GM21367 (cell line): ENCODE data around the gene UBE3A.

Experiments used
- ATAC-seq: cut with Tn5 transposase; IDR thresholded peaks from one replicate; pipeline ENCODE4 v1.9.1; 2021; ENCODE audit not compliant: unreplicated experiment

Gene UBE3A

GRCh38 chr15:25406846-25407245 is 32.0 kb downstream of the UBE3A start:
- no peak for ATAC-seq

DNA sequence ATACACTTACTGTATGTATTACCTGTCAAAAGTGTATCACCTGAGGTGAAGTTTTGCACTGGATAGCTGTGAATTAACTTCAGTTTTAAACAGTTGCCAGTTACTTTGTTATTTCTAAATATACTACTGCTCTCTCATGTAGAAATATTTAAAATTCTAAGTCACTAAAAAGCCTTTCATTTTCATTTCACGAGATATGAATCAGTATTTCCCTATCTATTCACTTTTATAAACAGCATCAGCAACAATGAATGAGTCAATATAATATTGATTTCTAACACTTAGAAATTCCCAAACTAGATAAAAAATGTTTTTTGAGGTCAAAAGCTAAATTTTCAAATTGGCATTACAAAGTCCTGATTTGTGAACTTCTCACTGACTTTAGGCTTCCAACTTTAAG is 32.6 kb downstream of the UBE3A start:
- ATAC-seq = no peak

- ATAC-seq = no peak
Observed at GRCh38 chr15:25403771-25404170, 35.1 kb downstream of the UBE3A start.

- no peak for ATAC-seq
Observed at GRCh38 chr15:25402342-25402741, 36.5 kb downstream of the UBE3A start.

DNA sequence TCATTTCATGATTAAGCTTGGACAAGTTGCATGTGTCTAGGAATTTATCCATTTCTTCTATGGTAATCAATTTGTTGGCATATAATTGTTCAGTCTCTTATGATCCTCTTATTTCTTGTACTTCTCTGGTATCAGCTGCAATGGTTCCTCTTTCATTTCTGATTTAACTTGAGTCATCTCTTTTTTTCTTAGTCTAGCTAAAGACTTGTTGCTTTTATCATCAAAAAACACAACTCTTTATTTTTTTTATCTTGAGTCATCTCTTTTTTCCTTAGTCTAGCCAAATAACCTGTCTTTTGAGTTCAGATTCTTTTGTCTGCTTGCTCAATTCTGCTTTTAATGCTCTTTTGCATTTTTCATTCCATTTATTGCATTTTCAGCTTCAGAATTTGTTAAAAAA is 37.3 kb downstream of the UBE3A start:
- no peak for ATAC-seq

DNA sequence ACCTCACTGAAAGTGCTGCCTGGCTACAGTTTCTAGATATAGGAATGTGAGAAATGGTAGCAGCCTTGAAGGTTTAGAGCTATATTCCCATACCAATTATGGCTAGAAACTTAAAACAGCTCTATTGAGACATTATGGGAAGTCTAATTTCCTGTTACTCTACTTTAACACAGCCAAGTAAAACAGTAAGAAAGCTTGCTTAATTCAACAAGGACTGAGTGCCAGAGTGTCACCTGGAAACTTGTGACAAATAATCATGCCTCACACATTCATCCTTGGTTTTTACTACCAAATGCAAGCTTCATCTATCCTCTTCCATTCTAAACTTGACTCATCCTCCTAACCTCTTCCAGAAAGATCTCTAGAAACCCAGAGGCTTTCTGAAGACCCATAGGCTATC is 41.7 kb downstream of the UBE3A start:
- no peak for ATAC-seq

DNA sequence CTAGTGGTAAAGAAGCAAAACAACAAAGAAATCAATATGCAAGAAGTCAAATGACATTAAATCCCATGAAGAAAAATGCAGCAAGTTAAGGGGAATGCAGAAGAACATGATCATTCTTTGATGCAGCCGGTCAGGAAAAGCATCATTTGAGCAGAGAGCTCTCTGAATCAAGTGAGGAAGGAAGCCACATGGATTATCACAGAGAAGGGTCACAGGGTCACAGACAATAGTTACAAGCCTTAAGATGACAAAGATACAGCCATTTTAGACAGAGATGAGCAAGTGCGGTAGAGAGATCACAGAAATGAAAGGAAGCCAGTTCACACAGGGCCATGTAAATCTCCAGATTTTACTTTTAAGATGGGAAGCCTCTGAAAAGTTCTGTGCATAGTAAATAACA is 43.9 kb downstream of the UBE3A start:
- ATAC-seq = no peak

DNA sequence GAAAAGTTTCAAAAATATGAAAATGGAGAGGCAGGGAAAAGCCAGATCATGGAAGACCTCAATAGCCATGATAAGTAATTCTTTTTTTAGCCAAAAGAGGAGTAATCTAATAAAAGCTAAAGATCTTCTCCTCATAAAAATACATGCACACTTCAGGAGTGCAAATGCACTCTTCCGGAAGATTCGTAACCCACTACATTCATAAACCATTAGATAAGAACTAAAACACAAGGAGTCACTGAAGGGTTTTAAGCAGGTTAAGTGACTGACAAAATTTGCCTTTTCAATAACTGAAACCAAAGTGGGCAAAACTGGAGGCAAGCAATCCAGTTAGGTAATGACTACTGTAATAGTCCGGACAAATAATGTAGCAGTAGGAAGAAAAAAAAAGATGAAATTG is 46.0 kb downstream of the UBE3A start:
- ATAC-seq = no peak

DNA sequence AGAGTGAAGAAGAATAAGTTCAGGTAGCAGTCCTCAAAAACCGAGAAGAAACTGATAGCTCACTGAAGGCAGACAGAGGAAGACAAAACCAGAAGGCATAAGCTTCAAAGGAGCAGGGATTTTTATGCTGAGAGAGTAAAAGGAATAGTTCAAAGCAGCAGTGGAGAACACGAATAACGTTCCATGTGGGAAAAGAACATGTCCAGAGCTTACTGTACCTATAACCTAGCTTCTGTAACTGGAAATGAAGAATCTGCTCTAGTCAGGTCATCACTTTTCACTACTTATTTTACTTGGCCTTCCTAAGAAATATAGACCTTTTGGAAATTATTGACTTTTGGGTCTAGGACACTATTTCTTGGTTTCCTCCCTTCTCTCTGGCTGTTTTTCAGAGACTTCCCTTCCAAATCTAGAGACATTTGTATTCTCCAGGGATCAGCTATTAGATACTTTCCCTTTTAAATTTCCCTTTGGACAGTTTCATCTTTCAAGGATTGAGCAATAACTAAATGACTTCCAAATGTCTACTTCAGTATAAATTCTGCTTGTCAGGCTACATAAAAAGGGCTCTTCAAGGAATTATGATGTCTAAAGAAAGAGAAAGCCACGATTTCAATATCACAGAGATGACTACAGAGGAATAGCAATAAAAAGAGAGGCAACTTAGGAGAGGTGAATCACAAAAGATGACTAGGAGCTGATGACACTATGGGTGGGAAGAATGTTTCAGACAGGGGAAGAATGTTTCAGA is 46.7 kb downstream of the UBE3A start:
- no peak for ATAC-seq

DNA sequence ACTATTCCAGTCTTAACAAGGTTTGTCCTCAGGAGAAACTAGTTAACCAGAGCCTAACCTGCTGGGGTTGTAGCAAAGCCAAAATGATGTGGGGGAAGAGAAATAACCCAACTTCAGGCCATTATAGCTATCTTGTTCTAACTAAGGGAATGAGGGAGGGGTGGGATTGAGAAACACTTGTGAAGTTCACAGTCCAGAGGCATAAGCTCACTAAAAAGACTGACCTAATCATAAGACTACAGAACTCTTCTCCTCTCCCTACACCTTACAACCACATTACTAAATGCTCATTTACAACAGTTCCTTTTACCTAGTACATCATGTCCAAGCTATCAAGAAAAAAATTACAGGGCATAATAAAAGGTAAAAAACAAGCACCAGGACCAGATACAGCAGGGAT is 52.8 kb downstream of the UBE3A start:
- ATAC-seq = no peak

GRCh38 chr15:25381579-25381978 is 57.2 kb downstream of the UBE3A start:
- ATAC-seq = no peak

DNA sequence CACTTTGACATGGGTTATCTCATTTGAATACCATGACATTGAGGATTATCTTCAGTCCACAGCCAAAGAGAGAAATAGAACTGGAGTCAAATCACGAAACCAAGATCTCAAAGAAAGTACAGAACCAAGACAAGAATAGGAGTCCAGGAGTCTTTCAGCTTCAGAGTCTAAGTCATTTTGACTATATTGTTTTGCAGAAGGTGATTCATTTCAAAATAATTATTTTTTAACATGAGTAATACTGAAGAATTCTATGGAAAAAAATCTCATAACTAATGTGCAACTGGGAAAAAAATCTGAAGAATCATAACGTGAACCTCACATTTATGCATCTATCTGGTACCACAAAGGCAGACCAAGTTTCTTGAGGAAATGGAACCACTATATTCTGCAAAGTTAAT is 60.3 kb downstream of the UBE3A start:
- ATAC-seq = no peak

DNA sequence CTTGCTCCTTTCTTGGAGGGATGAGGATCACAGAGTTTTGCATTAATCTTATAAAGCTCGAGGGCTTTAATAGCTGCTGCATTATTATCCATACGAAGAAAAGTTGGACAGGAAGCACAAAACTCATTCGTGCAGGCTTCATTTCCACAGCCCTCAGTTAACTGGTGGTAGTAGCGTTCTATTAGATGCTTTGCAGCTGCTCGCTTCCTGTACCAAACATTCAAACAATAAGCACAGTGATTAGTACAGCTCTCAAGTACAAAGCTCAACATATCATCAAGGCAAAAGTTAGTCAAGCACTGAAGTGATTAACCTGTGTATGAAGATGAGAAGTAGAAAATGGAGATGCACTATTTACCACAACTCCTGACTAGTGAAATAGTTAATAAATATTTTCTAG is 63.3 kb downstream of the UBE3A start:
- no peak for ATAC-seq

DNA sequence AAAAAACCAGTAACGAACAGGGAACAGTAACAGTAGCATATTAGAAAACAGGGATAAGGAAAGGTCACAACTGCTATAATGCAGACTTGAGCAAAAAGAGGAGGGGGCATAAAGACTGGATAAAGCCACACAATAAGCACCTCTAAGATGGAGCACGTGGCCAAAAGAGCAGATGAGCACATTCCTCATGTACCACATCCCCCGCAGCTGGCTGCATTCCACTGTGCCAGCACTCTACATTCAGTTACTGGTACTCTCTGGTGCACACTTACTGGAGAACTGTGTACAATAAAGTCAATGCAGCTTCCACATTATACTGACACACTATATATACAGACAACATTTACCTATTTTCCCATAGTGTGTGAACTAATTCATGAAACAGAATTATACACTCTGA is 64.7 kb downstream of the UBE3A start:
- no peak for ATAC-seq

DNA sequence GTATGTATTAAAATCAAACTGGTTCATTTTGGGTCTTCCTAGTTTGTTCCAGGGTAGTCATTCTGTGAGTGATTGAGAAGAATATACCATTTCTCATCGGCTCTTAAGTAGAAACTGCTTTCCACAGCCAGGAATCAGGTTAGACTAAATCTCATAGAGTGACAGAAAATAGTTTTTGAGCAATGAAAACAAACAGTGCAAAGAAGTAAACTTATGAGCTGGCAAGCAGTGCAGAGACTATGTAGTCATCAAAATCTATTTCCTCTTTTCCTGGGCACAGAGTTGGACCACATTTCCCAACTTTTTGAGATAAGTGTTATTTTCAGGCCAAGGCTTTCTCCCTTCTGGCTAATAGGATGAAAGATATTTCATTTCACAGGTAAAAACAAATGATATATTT is 66.5 kb downstream of the UBE3A start:
- no peak for ATAC-seq

DNA sequence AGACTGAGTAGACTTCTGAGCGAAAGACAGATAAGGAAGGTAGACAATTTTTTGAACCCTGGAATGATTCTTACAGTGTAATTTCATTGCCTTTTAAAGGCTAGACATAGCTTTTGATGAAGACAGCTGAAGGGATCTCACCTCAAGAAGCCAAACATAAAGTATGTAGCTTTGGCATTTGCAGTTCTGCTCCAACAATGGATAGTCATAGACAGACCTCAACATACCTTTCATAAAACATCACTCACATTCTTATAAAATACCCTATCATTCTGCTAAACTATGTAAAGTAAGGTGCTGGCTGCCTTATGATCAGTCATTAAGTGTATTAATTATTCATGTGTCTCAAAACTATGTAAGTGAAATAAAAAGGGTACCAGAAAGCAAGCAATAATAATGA is 70.0 kb downstream of the UBE3A start:
- no peak for ATAC-seq

DNA sequence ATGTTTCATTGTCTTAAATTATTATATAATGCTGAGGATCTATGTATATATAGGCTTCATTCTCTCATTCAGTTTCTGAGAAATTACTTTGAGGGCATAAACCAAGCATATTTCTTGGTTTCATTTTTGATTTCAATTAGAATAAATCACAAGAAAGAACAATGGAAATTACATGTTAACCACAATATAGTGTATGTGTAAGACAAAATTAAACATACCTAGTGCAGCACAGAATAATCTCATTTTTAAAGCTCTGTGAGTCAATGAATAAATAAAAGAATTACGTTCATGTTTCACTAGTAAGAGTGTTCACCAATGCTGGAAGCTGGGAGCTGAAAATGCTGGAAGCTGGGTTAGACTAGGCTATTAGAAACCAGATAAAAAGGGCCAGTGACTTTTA is 72.8 kb downstream of the UBE3A start:
- ATAC-seq = no peak

DNA sequence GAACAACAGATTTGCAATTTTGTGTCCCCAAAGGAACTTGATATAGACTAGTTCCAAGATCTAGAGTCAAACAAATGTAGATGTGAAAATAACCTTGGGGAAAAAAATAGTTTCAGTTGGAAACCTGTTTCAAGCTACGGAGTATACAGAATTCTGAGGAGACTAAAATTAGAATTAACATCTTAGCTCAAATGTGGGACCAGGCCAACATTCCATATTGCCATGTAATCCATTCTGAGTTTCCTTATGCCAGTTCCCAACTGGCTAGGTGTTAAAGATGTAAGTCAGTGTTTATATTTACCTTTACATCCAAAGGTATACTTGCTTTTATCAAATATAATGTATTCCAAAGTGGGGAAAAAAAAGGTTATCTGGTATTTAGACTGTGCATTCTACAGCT is 76.3 kb downstream of the UBE3A start:
- no peak for ATAC-seq

DNA sequence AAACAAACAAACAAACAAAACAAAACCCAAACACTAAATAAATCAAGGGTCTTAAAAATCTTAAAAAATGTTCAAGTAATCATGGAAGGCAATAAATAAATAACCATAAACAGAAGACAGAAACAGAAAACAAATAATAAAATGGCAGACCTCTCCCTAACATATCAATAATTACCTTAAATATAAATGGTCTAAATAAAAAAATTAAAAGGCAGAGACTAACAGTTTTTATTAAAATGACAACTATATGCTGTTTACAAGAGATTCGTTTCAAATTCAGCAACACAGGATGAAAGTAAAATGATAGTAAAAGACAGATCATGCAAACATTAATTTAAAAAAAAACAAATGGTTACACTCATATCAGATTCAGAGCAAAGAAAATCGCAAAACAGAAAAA is 91.1 kb downstream of the UBE3A start:
- no peak for ATAC-seq

- ATAC-seq = no peak
Observed at GRCh38 chr15:25346371-25346770, 92.5 kb downstream of the UBE3A start.

DNA sequence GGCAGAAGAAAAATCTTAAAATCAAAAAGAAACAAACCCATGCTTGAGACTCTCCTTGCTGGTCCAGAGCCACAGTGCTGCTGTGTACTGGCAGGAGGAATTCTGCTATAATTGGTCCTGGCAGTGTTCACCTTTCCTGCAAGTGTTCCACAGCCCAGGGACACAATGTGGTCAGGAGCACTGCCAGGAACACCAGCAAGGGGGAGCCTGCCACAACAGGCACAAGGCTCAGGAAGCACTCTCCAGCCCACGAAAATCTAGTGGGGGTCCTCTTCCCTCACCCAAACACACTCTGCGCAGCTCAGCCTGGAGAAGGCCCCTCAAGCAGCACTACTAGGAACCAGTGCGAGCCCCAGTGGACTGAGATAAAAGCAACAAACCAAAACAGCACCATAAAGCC is 92.9 kb downstream of the UBE3A start:
- no peak for ATAC-seq

DNA sequence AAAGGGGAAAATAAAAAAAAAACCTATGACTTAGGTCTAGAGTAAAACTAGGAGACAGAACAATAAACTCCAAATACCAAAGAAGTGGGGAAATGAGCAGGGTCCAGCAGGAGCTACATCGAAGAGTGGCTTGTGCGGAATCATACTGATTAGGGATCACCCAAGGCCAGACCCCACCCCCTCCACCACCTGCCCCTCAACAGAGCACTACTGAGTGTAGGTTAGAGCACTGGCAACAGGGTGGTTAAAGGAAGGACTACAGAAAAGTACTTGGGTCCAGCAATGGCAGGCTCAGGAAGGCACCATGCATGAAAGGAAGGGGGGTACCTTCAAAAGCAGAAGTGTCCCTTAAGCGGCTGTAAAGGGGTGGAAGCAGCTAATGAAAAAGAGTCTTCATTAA is 96.2 kb downstream of the UBE3A start:
- ATAC-seq = no peak

DNA sequence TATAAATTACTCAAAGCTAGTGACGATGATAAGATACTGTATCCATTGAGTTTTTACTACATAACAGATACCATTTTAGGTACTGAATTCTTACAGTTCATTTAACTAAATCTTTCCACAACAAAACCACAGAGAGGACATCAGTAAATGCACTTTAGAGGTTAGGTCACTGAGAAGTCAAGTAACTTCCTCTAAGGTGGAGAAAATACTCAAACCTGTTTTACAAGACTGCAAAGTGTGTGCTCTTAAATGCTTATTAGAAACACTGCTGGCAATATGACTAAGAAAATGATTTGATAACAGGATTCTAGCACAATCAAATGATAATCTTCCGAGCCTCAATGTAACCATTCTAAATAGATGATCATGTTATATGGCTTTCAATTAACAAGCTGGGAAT is 99.4 kb downstream of the UBE3A start:
- ATAC-seq = no peak
